GM19239 (cell line): Measurements from ENCODE around the gene ATG9B.

Experiments
- DNase-seq: peaks from one replicate; pipeline ENCODE4 v3.0.0; 2011; ENCODE audit warnings: low spot score; ENCODE audit not compliant: insufficient read length
- FAIRE-seq: peaks from 2 replicates; lab custom pipeline; 2011; peaks lifted over from hg19 to GRCh38; lab: Jason Lieb, UNC

ATG9B gene

GRCh38 chr7:150971242-150972022 lies 52.9 kb downstream of the ATG9B start:
- DNase-seq (no peak), FAIRE-seq (no peak)

- FAIRE-seq, result no peak
- no peak for DNase-seq
These were observed 53.9 kb downstream of the ATG9B start for GRCh38 chr7:150970424-150970823.

- DNase-seq (no peak), FAIRE-seq (no peak)
These were observed 54.8 kb downstream of the ATG9B start for GRCh38 chr7:150969475-150969874.

GRCh38 chr7:150968734-150969372 lies 55.4 kb downstream of the ATG9B start:
- no peak for FAIRE-seq
- DNase-seq, result no peak

GRCh38 chr7:150968056-150968733 lies 56.1 kb downstream of the ATG9B start:
- FAIRE-seq, result no peak
- no peak for DNase-seq

- FAIRE-seq, result no peak
- DNase-seq, result no peak
These were observed 56.9 kb downstream of the ATG9B start for GRCh38 chr7:150967349-150967748.

- DNase-seq (no peak), FAIRE-seq (no peak)
These were observed 58.3 kb downstream of the ATG9B start for GRCh38 chr7:150966002-150966401.

- FAIRE-seq (no peak), DNase-seq (no peak)
These were observed 58.9 kb downstream of the ATG9B start for GRCh38 chr7:150965273-150965830.
